WI38 (cell line): ENCODE measurements around the gene PRTG.
"Not testable (repeated sequence)": the region's sequence is repeated elsewhere in the genome, so short reads cannot be mapped to it uniquely, and the experiment has no call there.

Source experiments
- H3K4me3 ChIP-seq: 2 replicates; pipeline ENCODE4 v1.5.1; 2011; ENCODE audit warnings: low read depth, mild to moderate bottlenecking, control low read depth, low read length
- TF ChIP-seq, protein P1 (sequence below): IDR thresholded peaks from 2 replicates; pipeline ENCODE4 v1.5.1; 2012; ENCODE audit warnings: low read depth, mild to moderate bottlenecking, control low read depth, low read length

Gene PRTG

DNA sequence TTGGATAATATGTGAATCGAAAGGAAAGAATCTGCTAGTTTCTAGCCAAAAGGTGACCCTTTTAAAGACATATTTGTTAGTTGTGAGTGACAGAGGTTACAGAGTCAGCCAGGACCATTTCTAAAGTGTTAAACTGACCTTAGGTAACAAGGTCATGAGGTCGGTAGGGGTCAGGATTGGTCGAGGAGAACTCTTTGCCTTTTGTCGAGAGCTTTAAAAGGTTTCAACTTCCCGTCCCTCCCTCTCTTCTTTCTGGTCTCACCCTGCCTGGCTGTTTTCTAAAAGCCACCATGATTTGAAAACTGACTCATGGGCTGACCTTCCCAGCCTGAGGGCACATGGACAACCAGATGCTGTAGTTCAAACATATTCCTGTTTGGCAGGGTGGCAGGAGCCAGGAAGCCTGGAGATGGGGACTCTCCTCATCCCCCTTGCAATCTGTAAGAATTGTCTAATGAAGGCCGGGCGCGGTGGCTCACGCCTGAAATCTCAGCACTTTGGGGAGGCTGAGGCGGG is 25.8 kb upstream of the PRTG start:
- no peak overlapping the region for H3K4me3 ChIP-seq
- TF ChIP-seq, protein P1, sequence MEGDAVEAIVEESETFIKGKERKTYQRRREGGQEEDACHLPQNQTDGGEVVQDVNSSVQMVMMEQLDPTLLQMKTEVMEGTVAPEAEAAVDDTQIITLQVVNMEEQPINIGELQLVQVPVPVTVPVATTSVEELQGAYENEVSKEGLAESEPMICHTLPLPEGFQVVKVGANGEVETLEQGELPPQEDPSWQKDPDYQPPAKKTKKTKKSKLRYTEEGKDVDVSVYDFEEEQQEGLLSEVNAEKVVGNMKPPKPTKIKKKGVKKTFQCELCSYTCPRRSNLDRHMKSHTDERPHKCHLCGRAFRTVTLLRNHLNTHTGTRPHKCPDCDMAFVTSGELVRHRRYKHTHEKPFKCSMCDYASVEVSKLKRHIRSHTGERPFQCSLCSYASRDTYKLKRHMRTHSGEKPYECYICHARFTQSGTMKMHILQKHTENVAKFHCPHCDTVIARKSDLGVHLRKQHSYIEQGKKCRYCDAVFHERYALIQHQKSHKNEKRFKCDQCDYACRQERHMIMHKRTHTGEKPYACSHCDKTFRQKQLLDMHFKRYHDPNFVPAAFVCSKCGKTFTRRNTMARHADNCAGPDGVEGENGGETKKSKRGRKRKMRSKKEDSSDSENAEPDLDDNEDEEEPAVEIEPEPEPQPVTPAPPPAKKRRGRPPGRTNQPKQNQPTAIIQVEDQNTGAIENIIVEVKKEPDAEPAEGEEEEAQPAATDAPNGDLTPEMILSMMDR: no peak

- TF ChIP-seq, protein P1: no peak
- no peak overlapping the region for H3K4me3 ChIP-seq
Measured at GRCh38 chr15:55766676-55767075, 23.7 kb upstream of the PRTG start.

- H3K4me3 ChIP-seq: no peak overlapping the region
- TF ChIP-seq, protein P1: no peak
Measured at GRCh38 chr15:55764398-55764797, 21.4 kb upstream of the PRTG start.

DNA sequence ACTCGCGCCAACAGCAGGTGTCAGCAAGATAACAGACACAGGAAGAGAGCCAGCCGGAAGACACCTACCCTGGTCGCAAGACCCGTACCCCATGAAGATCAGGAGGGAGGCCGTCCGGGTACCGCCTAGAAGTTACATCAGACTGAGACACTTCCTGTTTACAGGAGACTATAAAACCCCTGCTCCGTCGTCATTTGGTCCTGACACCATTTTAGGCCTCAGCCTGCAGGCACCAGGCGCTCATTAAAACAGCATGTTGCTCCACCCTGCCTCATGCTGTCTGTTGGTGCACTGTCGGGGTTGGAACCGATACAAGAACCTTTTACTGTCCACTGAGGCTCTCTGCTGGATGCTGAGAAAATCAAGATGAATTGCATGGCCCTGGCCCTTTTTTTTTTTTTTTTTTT is 15.6 kb upstream of the PRTG start:
- no peak overlapping the region for H3K4me3 ChIP-seq
- TF ChIP-seq, protein P1: no peak

- not testable (repeated sequence) for H3K4me3 ChIP-seq
Measured at GRCh38 chr15:55753433-55753832, 10.5 kb upstream of the PRTG start.

DNA sequence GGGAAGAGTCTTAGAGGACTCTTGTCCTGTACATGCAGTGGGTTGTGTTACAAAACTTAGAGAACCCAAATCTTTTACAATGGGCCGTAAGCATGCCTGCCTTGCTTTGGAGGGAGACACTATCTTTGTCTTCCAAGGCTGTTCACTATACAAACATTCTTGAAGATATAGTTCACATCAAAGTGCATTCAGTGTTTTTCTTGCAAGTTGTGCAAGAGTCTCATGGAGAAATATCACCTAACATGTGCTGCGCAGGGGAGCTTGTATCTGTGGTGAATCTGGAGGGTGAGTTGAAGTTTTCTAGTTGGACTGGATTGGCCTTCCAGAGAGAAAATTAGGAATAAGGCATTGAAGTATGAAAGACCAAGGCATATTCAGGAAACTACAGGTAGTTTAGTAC is 7.8 kb upstream of the PRTG start:
- no peak overlapping the region for H3K4me3 ChIP-seq
- TF ChIP-seq, protein P1: no peak

GRCh38 chr15:55743729-55744655 is 1.0 kb upstream of the PRTG start:
- TF ChIP-seq, protein P1: no peak
- H3K4me3 ChIP-seq: peak overlapping the region; percentile 71

- H3K4me3 ChIP-seq: peak overlapping the region; percentile 71
Measured at GRCh38 chr15:55742498-55742926, 440 bp downstream of the PRTG start.

More at GRCh38 chr15:55742498-55742926, 440 bp downstream of the PRTG start:
- TF ChIP-seq, protein P1: no peak
